Measurements from ENCODE around the gene KIF1B. TPM values are rescaled to one million over a fixed set of nuclear protein-coding genes. Genes with fewer than 3 reads are reported as not detected.

KIF1B gene
- total RNA-seq, 1 donor from 2014 or later = 7.2 TPM

GRCh38 chr1:10271090-10271489 is 60.7 kb downstream of the KIF1B start:
- Mint-ChIP-seq H3K4me3 (no peak overlapping the region), H3K27me3 (no peaks in the 10 kb centered on the region), H3K27ac (no peak overlapping the region), H3K4me1 (no peaks in the 10 kb centered on the region), H3K36me3 (ENCODE audit: low read depth) (peaks cover 25% of the 10 kb centered on the region), H3K9me3 (no peaks in the 10 kb centered on the region)
- ATAC-seq (ENCODE audit: low read depth) (no peak), DNase-seq (no peak)
- ChIA-PET POLR2A (no interaction called here), CTCF (no interaction called here)
- intact Hi-C loops (cut with micrococcal nuclease) = no loop called here
- no peak for TF ChIP-seq CTCF (IDR thresholded peaks at IDR 0.05)

GRCh38 chr1:10271869-10272268 is 61.5 kb downstream of the KIF1B start:
- H3K4me1 Mint-ChIP-seq = no peaks in the 10 kb centered on the region
- no peak overlapping the region for H3K27ac Mint-ChIP-seq
- ChIA-PET CTCF (no interaction called here), POLR2A (no interaction called here)
- peaks cover 29% of the 10 kb centered on the region for H3K36me3 Mint-ChIP-seq (ENCODE audit: low read depth)
- TF ChIP-seq CTCF (IDR thresholded peaks at IDR 0.05) = no peak
- H3K9me3 Mint-ChIP-seq = no peaks in the 10 kb centered on the region
- H3K4me3 Mint-ChIP-seq = no peak overlapping the region
- DNase-seq = no peak
- ATAC-seq (ENCODE audit: low read depth) = no peak
- no peaks in the 10 kb centered on the region for H3K27me3 Mint-ChIP-seq
- intact Hi-C loops (cut with micrococcal nuclease) = no loop called here

- DNase-seq (no peak), ATAC-seq (ENCODE audit: low read depth) (no peak)
- H3K9me3 Mint-ChIP-seq = no peaks in the 10 kb centered on the region
- no peak for TF ChIP-seq CTCF (IDR thresholded peaks at IDR 0.05)
- H3K36me3 Mint-ChIP-seq (ENCODE audit: low read depth) = peaks cover 29% of the 10 kb centered on the region
- no peaks in the 10 kb centered on the region for H3K4me1 Mint-ChIP-seq
- no peak overlapping the region for H3K4me3 Mint-ChIP-seq
- H3K27ac Mint-ChIP-seq = no peak overlapping the region
- ChIA-PET POLR2A (no interaction called here), CTCF (no interaction called here)
- no peaks in the 10 kb centered on the region for H3K27me3 Mint-ChIP-seq
- intact Hi-C loops (cut with micrococcal nuclease) = no loop called here
Measured at GRCh38 chr1:10272274-10272673, 61.9 kb downstream of the KIF1B start.

GRCh38 chr1:10278880-10279279 is 68.5 kb downstream of the KIF1B start:
- peaks cover 42% of the 10 kb centered on the region for H3K36me3 Mint-ChIP-seq (ENCODE audit: low read depth)
- DNase-seq (no peak), ATAC-seq (ENCODE audit: low read depth) (no peak)
- CTCF ChIA-PET = no interaction called here
- POLR2A ChIA-PET = no interaction called here
- H3K9me3 Mint-ChIP-seq = no peaks in the 10 kb centered on the region
- no peak overlapping the region for H3K27ac Mint-ChIP-seq
- intact Hi-C loops (cut with micrococcal nuclease) = no loop called here
- H3K4me3 Mint-ChIP-seq = no peak overlapping the region
- no peaks in the 10 kb centered on the region for H3K4me1 Mint-ChIP-seq
- no peak for TF ChIP-seq CTCF (IDR thresholded peaks at IDR 0.05)
- no peaks in the 10 kb centered on the region for H3K27me3 Mint-ChIP-seq

- Mint-ChIP-seq H3K27ac (no peak overlapping the region), H3K36me3 (ENCODE audit: low read depth) (peaks cover 37% of the 10 kb centered on the region), H3K9me3 (no peaks in the 10 kb centered on the region), H3K4me3 (no peak overlapping the region), H3K4me1 (no peaks in the 10 kb centered on the region), H3K27me3 (no peaks in the 10 kb centered on the region)
- intact Hi-C loops (cut with micrococcal nuclease) = no loop called here
- no peak for ATAC-seq (ENCODE audit: low read depth)
- ChIA-PET CTCF (no interaction called here), POLR2A (no interaction called here)
- no peak for DNase-seq
- TF ChIP-seq CTCF (IDR thresholded peaks at IDR 0.05) = no peak
Measured at GRCh38 chr1:10280439-10281350, 70.3 kb downstream of the KIF1B start.

All from activated B cell treated with CpG ODN at 0.5 μM for 24 hours (primary cell).